AG04449 (cell line): ENCODE results near the gene PLD5.

ENCODE experiments used
- CTCF ChIA-PET: fragments of 350-600 bp; formaldehyde crosslinking; extraction: SDS; loops from one replicate; lab custom pipeline; 2021; ENCODE audit warnings: antibody characterized with exemption; lab: Yijun Ruan, JAX
- POLR2A ChIA-PET: fragments of 400-600, 350-600 bp; formaldehyde crosslinking; extraction: SDS; loops from one replicate; lab custom pipeline; 2020; ENCODE audit warnings: antibody characterized with exemption, inconsistent platforms; lab: Yijun Ruan, JAX
- DNase-seq: peaks from one replicate; pipeline ENCODE4 v3.0.0-alpha.2; 2010; ENCODE audit warnings: low read depth, low spot score
- H3K4me3 ChIP-seq: 2 replicates; pipeline ENCODE4 v1.5.1; 2011; ENCODE audit warnings: low read depth, mild to moderate bottlenecking, control low read depth, low read length
- TF ChIP-seq, protein P1 (sequence below): IDR thresholded peaks from one replicate; pipeline ENCODE4 v1.5.1; 2011; ENCODE audit warnings: mild to moderate bottlenecking, moderate library complexity, low read length, control low read depth, inconsistent platforms; ENCODE audit not compliant: insufficient read depth; ENCODE audit errors: missing control alignments

PLD5 gene

DNA sequence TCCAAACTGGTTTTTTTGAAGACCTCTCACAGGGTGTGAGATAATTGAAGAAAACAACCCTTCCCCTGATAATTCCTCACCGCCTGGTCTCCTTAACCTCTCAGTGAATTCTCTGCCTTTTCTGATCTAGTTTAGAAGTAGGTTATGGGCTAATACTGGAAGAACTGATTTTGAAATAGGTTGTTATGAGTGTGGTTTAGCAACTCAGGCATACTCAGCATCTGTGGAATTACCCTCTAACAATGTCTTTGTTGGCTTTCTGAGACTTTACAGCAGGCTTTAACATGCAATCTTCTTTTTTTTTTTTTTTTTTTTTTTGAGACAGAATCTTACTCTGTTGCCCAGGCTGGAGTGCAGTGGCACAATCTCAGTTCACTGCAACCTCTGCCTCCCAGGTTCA lies 10.3 kb upstream of the PLD5 start:
- ChIA-PET POLR2A (no interaction called here), CTCF (no interaction called here)
- no peak for DNase-seq
- TF ChIP-seq, protein P1, sequence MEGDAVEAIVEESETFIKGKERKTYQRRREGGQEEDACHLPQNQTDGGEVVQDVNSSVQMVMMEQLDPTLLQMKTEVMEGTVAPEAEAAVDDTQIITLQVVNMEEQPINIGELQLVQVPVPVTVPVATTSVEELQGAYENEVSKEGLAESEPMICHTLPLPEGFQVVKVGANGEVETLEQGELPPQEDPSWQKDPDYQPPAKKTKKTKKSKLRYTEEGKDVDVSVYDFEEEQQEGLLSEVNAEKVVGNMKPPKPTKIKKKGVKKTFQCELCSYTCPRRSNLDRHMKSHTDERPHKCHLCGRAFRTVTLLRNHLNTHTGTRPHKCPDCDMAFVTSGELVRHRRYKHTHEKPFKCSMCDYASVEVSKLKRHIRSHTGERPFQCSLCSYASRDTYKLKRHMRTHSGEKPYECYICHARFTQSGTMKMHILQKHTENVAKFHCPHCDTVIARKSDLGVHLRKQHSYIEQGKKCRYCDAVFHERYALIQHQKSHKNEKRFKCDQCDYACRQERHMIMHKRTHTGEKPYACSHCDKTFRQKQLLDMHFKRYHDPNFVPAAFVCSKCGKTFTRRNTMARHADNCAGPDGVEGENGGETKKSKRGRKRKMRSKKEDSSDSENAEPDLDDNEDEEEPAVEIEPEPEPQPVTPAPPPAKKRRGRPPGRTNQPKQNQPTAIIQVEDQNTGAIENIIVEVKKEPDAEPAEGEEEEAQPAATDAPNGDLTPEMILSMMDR = no peak
- no peak overlapping the region for H3K4me3 ChIP-seq

DNA sequence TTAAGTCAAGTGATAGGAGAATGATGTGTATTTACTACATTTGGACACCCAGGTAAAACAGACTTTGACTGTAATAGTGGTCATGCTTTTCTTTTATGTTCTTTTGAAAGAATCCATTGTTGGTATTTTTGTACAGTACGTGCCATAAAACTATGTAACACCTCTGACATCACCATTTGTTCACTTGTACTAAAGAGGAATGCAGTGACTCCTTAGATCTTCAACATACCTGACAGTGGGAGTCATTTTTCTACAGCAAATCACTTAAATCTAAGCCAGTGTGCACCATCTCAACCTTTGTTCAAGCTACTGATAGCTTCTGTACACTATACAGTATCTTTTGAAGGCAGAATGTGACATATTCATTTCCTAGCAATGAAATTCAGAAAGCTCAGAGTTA lies 6.3 kb upstream of the PLD5 start:
- ChIA-PET CTCF (no interaction called here), POLR2A (no interaction called here)
- TF ChIP-seq, protein P1 = no peak
- no peak for DNase-seq
- no peak overlapping the region for H3K4me3 ChIP-seq

DNA sequence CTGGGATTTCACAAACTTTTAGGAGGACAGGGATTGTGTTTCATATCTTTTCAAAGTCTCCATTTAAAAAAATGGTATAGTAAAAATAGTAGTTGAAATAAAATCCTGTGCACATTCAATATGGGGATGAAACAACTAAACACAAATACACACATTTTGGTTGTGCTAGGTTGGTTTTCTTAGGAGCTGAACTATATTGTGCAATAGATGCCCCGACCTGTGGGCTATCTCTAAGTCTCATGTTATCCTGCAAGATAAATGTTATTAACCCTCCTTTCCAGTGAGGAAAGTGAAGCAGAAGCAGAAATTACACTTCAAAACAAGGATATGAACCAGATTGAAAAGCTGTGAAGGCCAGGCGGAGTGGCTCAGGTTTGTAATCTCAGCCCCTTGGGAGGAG lies 1.3 kb upstream of the PLD5 start:
- ChIA-PET CTCF (no interaction called here), POLR2A (no interaction called here)
- TF ChIP-seq, protein P1 = no peak
- DNase-seq = no peak
- H3K4me3 ChIP-seq = no peak overlapping the region

DNA sequence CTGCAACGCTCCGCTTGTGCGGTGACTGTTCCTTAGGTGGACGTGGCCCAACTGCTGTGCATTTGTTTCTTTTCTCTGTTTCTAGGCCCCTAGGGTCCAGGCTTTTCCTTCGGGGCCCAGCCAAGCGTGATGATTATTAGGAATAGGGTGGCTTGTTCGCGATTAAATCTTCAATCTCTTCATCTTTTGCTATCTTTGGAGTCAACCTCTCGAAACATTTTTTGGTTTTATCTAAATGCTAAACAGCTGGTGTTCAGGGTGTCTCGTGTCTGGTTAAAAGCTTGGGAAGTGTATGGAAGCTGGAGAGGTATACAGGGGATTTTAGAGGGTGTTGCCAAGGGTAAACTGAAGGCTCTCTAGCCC lies 844 bp upstream of the PLD5 start:
- no peak overlapping the region for H3K4me3 ChIP-seq
- DNase-seq = no peak
- ChIA-PET POLR2A (no interaction called here), CTCF (no interaction called here)
- TF ChIP-seq, protein P1 = no peak

DNA sequence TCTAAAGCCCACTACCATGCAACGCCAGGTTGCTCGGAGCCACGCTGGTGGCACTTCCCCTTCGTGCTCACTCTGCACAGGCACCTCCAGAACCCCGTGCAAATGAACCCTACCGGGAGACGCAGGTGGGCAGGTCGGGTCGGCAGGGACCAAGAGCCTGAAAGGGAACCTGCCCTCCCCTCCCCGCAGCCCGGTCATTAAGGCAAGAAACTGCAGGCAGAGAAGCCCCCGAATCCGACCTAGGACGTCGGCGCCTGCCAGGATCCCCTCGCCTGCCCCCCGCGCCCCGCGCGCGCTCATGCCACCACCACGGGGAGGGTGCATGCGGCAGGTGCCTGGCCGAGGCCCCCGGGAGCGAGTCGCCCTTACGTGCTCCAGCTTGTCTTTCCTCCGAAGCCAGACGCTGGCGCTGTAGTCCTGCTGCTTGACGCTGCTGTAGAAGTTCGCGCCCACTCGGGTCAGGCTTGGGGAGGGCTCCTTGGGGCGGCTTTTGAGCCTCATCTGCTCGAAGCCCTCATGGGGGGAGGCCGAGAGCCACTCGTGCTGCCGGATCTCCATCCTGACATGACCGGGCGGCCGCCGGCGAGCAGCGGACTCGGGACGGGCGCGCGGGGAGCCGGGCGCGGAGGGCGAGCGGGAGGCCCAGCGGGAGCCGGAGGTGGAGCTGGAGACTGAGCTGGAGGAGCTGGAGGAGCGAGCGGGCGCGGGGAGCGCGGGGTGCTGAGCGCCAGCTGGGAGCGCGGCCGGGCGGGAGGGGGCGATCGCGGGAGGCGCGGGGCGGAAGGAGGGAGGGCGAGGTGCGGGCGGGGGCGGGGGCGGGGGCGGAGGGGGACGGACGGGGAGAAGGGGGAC lies 552 bp downstream of the PLD5 start:
- ChIA-PET POLR2A (no interaction called here), CTCF (no interaction called here)
- no peak for DNase-seq
- TF ChIP-seq, protein P1 = no peak
- H3K4me3 ChIP-seq = no peak overlapping the region; the same call in 1 of the 2 replicates

DNA sequence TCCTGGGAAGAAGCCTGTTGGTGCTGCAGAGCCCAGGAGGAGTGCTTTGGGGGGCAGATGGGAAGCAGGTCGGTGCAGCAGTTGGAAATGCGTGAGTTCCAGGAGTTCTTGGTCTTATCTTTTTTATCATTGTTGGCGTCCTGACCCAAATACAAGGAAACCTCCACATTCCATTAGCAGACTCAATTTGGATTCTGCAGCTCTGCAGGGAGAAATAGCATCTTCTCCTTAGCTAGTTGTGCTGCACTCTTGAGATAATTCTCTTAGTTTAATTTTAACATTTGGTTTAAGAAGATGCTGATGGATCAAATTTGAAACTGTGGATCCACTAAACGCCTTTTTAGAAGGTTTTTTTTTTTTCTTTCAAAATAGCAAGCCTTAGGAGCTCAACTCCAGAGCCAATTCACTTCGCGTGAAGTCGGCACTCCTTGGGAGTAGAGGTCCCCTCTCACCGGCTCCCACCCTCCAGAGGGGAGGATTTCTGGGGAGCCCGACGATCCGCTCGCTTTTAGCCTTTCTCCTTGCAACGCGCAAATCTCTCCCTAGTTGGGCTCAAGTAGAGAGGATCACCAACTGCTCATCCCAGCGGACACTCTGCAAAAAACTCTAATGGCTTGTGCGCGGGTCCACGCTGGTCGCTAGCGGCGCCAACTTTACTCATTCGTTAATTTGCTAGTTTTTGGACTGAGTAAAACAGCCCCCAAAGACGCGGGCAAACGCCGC lies 1.3 kb downstream of the PLD5 start:
- CTCF ChIA-PET = no interaction called here
- no peak for DNase-seq
- TF ChIP-seq, protein P1 = no peak
- H3K4me3 ChIP-seq = no peak overlapping the region
- POLR2A ChIA-PET = no interaction called here
